Measurements from ENCODE around the gene TBC1D19. TPM values are rescaled to one million over a fixed set of nuclear protein-coding genes. Genes with fewer than 3 reads are reported as not detected.
"Not testable (repeated sequence)": the region's sequence is repeated elsewhere in the genome, so short reads cannot be mapped to it uniquely, and the experiment has no call there.

The TBC1D19 gene
- polyA plus RNA-seq, 6 donors from 2014 or later, result 2.1 to 13.7 (median 3.7) TPM

- H3K4me3 Mint-ChIP-seq, result no peak overlapping the region
- no peaks in the 10 kb centered on the region for H3K27me3 Mint-ChIP-seq
- no peaks in the 10 kb centered on the region for H3K9me3 Mint-ChIP-seq
- H3K36me3 Mint-ChIP-seq, result peaks cover 0 to 4% of the 10 kb centered on the region in 2 donors
- DNase-seq, result no peak
- ATAC-seq (ENCODE audit: low read depth in 2 of 2), result no peak
- H3K4me1 Mint-ChIP-seq, result peaks cover 13 to 31% (median 15%) of the 10 kb centered on the region in 3 donors
- H3K27ac Mint-ChIP-seq, result no peak overlapping the region
Measured at GRCh38 chr4:26609868-26610267, 26.0 kb downstream of the TBC1D19 start.

DNA sequence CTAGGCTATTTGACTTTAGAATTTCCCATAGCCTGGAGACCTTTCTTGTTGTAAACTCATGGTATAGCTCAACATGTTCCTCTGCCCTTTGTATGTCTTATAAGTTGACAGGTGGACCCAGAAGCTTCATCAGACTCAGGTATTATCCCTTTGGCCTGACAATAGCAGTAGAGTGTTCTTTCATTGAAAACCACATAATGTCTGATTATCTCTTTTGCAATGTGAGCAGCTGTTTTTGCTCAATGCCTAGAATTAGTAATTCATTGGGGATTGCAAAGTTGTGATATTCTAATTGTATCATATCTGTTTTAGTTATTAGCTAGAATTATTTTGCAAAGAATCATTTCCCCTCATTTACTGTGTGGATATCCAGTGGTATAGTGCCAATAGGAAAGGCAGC lies 27.5 kb downstream of the TBC1D19 start:
- DNase-seq (no peak), ATAC-seq (ENCODE audit: low read depth in 2 of 2) (no peak)
- Mint-ChIP-seq H3K27me3 (no peaks in the 10 kb centered on the region), H3K4me3 (no peak overlapping the region), H3K9me3 (no peaks in the 10 kb centered on the region), H3K4me1 (peaks cover 13 to 31% (median 15%) of the 10 kb centered on the region in 3 donors), H3K27ac (no peak overlapping the region), H3K36me3 (peaks cover 8 to 12% of the 10 kb centered on the region in 2 donors)

- Mint-ChIP-seq H3K9me3 (no peaks in the 10 kb centered on the region), H3K27me3 (no peaks in the 10 kb centered on the region), H3K4me1 (peaks cover 13 to 31% (median 13%) of the 10 kb centered on the region in 3 donors), H3K27ac (no peak overlapping the region), H3K36me3 (peaks cover 9 to 13% of the 10 kb centered on the region in 2 donors), H3K4me3 (no peak overlapping the region)
- ATAC-seq (ENCODE audit: low read depth in 2 of 2), result no peak
- no peak for DNase-seq
Measured at GRCh38 chr4:26611885-26612284, 28.0 kb downstream of the TBC1D19 start.

DNA sequence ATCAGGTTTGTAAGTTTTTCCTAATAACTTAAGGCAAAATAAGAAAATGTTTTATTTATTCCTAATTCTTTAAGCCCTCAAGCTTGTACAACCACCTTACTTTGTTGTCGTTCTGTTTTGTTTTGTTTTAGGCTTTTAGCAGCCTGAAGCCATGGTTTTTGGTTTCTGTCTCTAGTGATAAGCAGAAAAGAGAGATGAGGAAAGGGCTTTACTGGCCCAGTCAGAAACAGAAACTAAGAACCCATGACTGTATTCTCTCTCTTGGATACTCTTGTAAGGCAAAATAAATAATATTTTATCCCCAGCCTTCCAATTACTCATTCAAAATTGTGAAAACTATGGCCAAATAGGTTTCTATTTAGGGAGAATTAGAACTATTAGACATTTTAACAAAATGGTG lies 29.4 kb downstream of the TBC1D19 start:
- Mint-ChIP-seq H3K9me3 (peaks cover 0 to 4% (median 0%) of the 10 kb centered on the region in 7 donors), H3K36me3 (peaks cover 13 to 19% of the 10 kb centered on the region in 2 donors), H3K4me1 (peaks cover 13 to 30% (median 13%) of the 10 kb centered on the region in 3 donors), H3K27ac (peak overlapping the region in 1 of 6 donors; percentile 1), H3K4me3 (no peak overlapping the region), H3K27me3 (no peaks in the 10 kb centered on the region)
- DNase-seq (no peak), ATAC-seq (ENCODE audit: low read depth in 2 of 2) (no peak)

- Mint-ChIP-seq H3K4me3 (no peak overlapping the region), H3K27ac (no peak overlapping the region), H3K27me3 (no peaks in the 10 kb centered on the region)
Measured at GRCh38 chr4:26613735-26614134, 29.9 kb downstream of the TBC1D19 start.

GRCh38 chr4:26619784-26620183 lies 35.9 kb downstream of the TBC1D19 start:
- Mint-ChIP-seq H3K4me1 (peaks cover 9 to 12% (median 11%) of the 10 kb centered on the region in 3 donors), H3K9me3 (peaks cover 0 to 5% (median 0%) of the 10 kb centered on the region in 7 donors), H3K27ac (no peak overlapping the region), H3K27me3 (no peaks in the 10 kb centered on the region), H3K36me3 (peaks cover 17 to 22% of the 10 kb centered on the region in 2 donors), H3K4me3 (no peak overlapping the region)
- ATAC-seq (ENCODE audit: low read depth in 2 of 2) (no peak), DNase-seq (no peak)

More at GRCh38 chr4:26613735-26614134, 29.9 kb downstream of the TBC1D19 start:
- Mint-ChIP-seq H3K9me3 (peaks cover 0 to 5% (median 0%) of the 10 kb centered on the region in 7 donors), H3K36me3 (peaks cover 17 to 19% of the 10 kb centered on the region in 2 donors), H3K4me1 (peaks cover 8 to 25% (median 13%) of the 10 kb centered on the region in 3 donors)
- ATAC-seq (ENCODE audit: low read depth in 2 of 2), result no peak
- DNase-seq, result no peak

DNA sequence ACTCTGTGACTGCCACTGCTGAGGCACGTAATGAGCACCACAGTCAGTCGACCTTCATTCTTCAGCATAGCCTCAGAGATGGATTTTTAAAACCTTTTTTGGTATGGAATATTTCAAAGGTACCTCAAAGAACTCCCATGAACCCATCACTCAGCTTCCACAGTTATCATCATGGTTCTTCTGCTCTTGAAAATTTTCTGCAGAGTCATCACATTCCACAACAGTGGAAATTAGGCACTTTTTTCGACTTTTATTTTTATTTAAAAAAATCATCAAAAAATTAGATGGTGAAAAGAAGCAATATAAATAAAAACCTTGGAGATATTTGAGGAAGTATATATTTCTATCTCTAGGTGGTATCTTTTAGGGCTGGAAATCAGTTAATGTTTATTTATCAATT lies 37.5 kb downstream of the TBC1D19 start:
- no peak for ATAC-seq (ENCODE audit: low read depth in 2 of 2)
- peaks cover 0 to 5% (median 0%) of the 10 kb centered on the region in 7 donors for H3K9me3 Mint-ChIP-seq
- H3K36me3 Mint-ChIP-seq, result peaks cover 10 to 11% of the 10 kb centered on the region in 2 donors
- no peak overlapping the region for H3K27ac Mint-ChIP-seq
- no peak overlapping the region for H3K4me3 Mint-ChIP-seq
- peaks cover 9 to 12% (median 11%) of the 10 kb centered on the region in 3 donors for H3K4me1 Mint-ChIP-seq
- no peak for DNase-seq
- no peaks in the 10 kb centered on the region for H3K27me3 Mint-ChIP-seq

GRCh38 chr4:26622913-26623312 lies 39.0 kb downstream of the TBC1D19 start:
- H3K36me3 Mint-ChIP-seq, result peaks cover 4 to 14% of the 10 kb centered on the region in 2 donors
- ATAC-seq (ENCODE audit: low read depth in 2 of 2) (no peak), DNase-seq (no peak)
- H3K9me3 Mint-ChIP-seq, result peaks cover 0 to 5% (median 0%) of the 10 kb centered on the region in 7 donors
- H3K27me3 Mint-ChIP-seq, result no peaks in the 10 kb centered on the region
- H3K4me3 Mint-ChIP-seq, result no peak overlapping the region
- H3K27ac Mint-ChIP-seq, result peak overlapping the region in 2 of 6 donors; percentile 13 to 53
- H3K4me1 Mint-ChIP-seq, result peaks cover 9 to 12% (median 11%) of the 10 kb centered on the region in 3 donors

GRCh38 chr4:26626658-26627057 lies 42.8 kb downstream of the TBC1D19 start:
- ATAC-seq (ENCODE audit: low read depth in 2 of 2); H3K27me3 Mint-ChIP-seq; H3K27ac Mint-ChIP-seq; H3K9me3 Mint-ChIP-seq; H3K4me3 Mint-ChIP-seq; DNase-seq: not testable (repeated sequence)
- Mint-ChIP-seq H3K36me3 (peaks cover 15 to 17% of the 10 kb centered on the region in 2 donors), H3K4me1 (peaks cover 9 to 12% (median 11%) of the 10 kb centered on the region in 3 donors)

DNA sequence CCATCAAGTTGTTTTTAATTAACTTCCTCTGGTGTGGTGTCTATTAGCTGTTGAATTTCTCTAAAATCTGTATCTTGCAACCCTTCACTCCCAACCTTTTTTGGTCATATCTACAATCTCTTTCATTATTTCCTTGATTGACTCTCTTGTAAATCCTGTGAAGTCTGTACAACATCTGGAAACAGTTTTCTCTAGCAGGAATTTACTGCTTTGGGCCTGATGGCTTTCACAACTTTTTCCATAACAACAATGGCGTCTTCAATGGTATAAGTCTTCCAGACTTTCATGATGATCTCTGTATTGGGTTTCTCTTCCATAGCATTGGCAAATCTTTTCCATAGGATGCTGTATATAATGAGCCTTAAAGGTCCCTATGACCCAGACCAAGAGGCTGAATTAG lies 49.0 kb downstream of the TBC1D19 start:
- H3K27me3 Mint-ChIP-seq, result no peaks in the 10 kb centered on the region
- H3K36me3 Mint-ChIP-seq, result peaks cover 7 to 28% of the 10 kb centered on the region in 2 donors
- H3K27ac Mint-ChIP-seq, result no peak overlapping the region
- DNase-seq (no peak), ATAC-seq (ENCODE audit: low read depth in 2 of 2) (no peak)
- H3K4me3 Mint-ChIP-seq, result no peak overlapping the region
- H3K9me3 Mint-ChIP-seq, result peaks cover 0 to 8% (median 3%) of the 10 kb centered on the region in 7 donors
- H3K4me1 Mint-ChIP-seq, result no peaks in the 10 kb centered on the region

GRCh38 chr4:26634237-26634636 lies 50.4 kb downstream of the TBC1D19 start:
- Mint-ChIP-seq H3K4me1 (no peaks in the 10 kb centered on the region), H3K36me3 (peaks cover under 1 to 23% of the 10 kb centered on the region in 2 donors), H3K4me3 (no peak overlapping the region), H3K27ac (no peak overlapping the region), H3K9me3 (peaks cover 0 to 3% (median 0%) of the 10 kb centered on the region in 7 donors), H3K27me3 (no peaks in the 10 kb centered on the region)
- ATAC-seq (ENCODE audit: low read depth in 2 of 2), result no peak
- no peak for DNase-seq

GRCh38 chr4:26636458-26636857 lies 52.6 kb downstream of the TBC1D19 start:
- peaks cover 4 to 20% of the 10 kb centered on the region in 2 donors for H3K36me3 Mint-ChIP-seq
- DNase-seq (no peak), ATAC-seq (ENCODE audit: low read depth in 2 of 2) (no peak)
- no peak overlapping the region for H3K27ac Mint-ChIP-seq
- H3K9me3 Mint-ChIP-seq, result peaks cover 0 to 3% (median 0%) of the 10 kb centered on the region in 7 donors
- H3K27me3 Mint-ChIP-seq, result no peaks in the 10 kb centered on the region
- no peak overlapping the region for H3K4me3 Mint-ChIP-seq
- no peaks in the 10 kb centered on the region for H3K4me1 Mint-ChIP-seq

- ATAC-seq (ENCODE audit: low read depth in 2 of 2); DNase-seq: not testable (repeated sequence)
Measured at GRCh38 chr4:26640639-26641038, 56.8 kb downstream of the TBC1D19 start.

GRCh38 chr4:26647523-26648224 lies 63.8 kb downstream of the TBC1D19 start:
- H3K27ac Mint-ChIP-seq, result no peak overlapping the region
- no peaks in the 10 kb centered on the region for H3K27me3 Mint-ChIP-seq
- no peaks in the 10 kb centered on the region for H3K4me1 Mint-ChIP-seq
- no peak overlapping the region for H3K4me3 Mint-ChIP-seq
- DNase-seq (no peak), ATAC-seq (ENCODE audit: low read depth in 2 of 2) (no peak)
- peaks cover 5 to 6% of the 10 kb centered on the region in 2 donors for H3K36me3 Mint-ChIP-seq
- H3K9me3 Mint-ChIP-seq, result peaks cover 0 to 18% (median 6%) of the 10 kb centered on the region in 7 donors

More at GRCh38 chr4:26640639-26641038, 56.8 kb downstream of the TBC1D19 start:
- not testable (repeated sequence) for H3K4me1 Mint-ChIP-seq, H3K27ac Mint-ChIP-seq, H3K27me3 Mint-ChIP-seq
- peaks cover 1 to 11% (median 4%) of the 10 kb centered on the region in 7 donors for H3K9me3 Mint-ChIP-seq
- peak overlapping the region in 1 of 8 donors; percentile 20 for H3K4me3 Mint-ChIP-seq
- peaks cover 16 to 17% of the 10 kb centered on the region in 2 donors for H3K36me3 Mint-ChIP-seq
